ENCODE data around the gene RHOC. TPM values are rescaled to one million over a fixed set of nuclear protein-coding genes. Genes with fewer than 3 reads are reported as not detected.

The RHOC gene
- total RNA-seq, 1 experiment from 2014 or later, result 197 TPM

GRCh38 chr1:112666946-112667345 lies 40.0 kb downstream of the RHOC start:
- Histone ChIP-seq H3K4me1 (ENCODE audit: control insufficient read depth, insufficient read depth, low read length) (no peaks in the 10 kb centered on the region; the same call in 1 of the 2 replicates), H3K27ac (ENCODE audit: low read length) (no peak overlapping the region), H3K36me3 (ENCODE audit: control insufficient read depth, insufficient read depth, low read length) (peaks cover 10% of the 10 kb centered on the region), H3K4me3 (ENCODE audit: low read depth in 2 of 2, low read length in 2 of 2) (no peak overlapping the region), H3K9me3 (ENCODE audit: control insufficient read depth, insufficient read depth, low read depth, low read length) (no peaks in the 10 kb centered on the region), H3K27me3 (ENCODE audit: control insufficient read depth, insufficient read depth, low read length) (no peaks in the 10 kb centered on the region)
- intact Hi-C loops (cut with micrococcal nuclease; ENCODE audit: unreplicated experiment), result no loop called here
- CTCF ChIA-PET, result no interaction called here
- DNase-seq (ENCODE audit: low read depth, low spot score), result no peak
- TF ChIP-seq POLR2AphosphoS5 (IDR thresholded peaks at IDR 0.05; ENCODE audit: low read depth, low read length) (no peak), TCF7L2 (IDR thresholded peaks at IDR 0.05; ENCODE audit: low read depth, low read length) (no peak), SIN3A (IDR thresholded peaks at IDR 0.05; ENCODE audit: borderline replicate concordance, insufficient read depth, low read depth, low read length) (no peak), CTCF (IDR thresholded peaks at IDR 0.05) (no peak)
- ATAC-seq, result no peak
- BruUV-seq (replicated peaks), result no TSS peak
- in situ Hi-C loops (cut with HindIII; ENCODE audit: low pct_unique_long_range_greater_than_20kb, low sequenced_read_pairs), result no loop called here
- POLR2A ChIA-PET, result no interaction called here

- BruUV-seq (replicated peaks), result no TSS peak
- Histone ChIP-seq H3K27me3 (ENCODE audit: control insufficient read depth, insufficient read depth, low read length) (no peaks in the 10 kb centered on the region), H3K9me3 (ENCODE audit: control insufficient read depth, insufficient read depth, low read depth, low read length) (no peaks in the 10 kb centered on the region), H3K36me3 (ENCODE audit: control insufficient read depth, insufficient read depth, low read length) (peaks cover 14% of the 10 kb centered on the region), H3K27ac (ENCODE audit: low read length) (no peak overlapping the region), H3K4me3 (ENCODE audit: low read depth in 2 of 2, low read length in 2 of 2) (no peak overlapping the region), H3K4me1 (ENCODE audit: control insufficient read depth, insufficient read depth, low read length) (no peaks in the 10 kb centered on the region)
- in situ Hi-C loops (cut with HindIII; ENCODE audit: low pct_unique_long_range_greater_than_20kb, low sequenced_read_pairs), result no loop called here
- no peak for DNase-seq (ENCODE audit: low read depth, low spot score)
- ATAC-seq, result no peak
- CTCF ChIA-PET, result interaction anchor here (0.5 kb wide), 1 partner anchor 170 kb away, joined by 3 read pairs; no protein-coding TSS in a partner anchor
- POLR2A ChIA-PET, result no interaction called here
- TF ChIP-seq SIN3A (IDR thresholded peaks at IDR 0.05; ENCODE audit: borderline replicate concordance, insufficient read depth, low read depth, low read length), result no peak
- no peak for TF ChIP-seq POLR2AphosphoS5 (IDR thresholded peaks at IDR 0.05; ENCODE audit: low read depth, low read length)
- no peak for TF ChIP-seq CTCF (IDR thresholded peaks at IDR 0.05)
- no peak for TF ChIP-seq TCF7L2 (IDR thresholded peaks at IDR 0.05; ENCODE audit: low read depth, low read length)
- no peak for TF ChIP-seq REST (IDR thresholded peaks at IDR 0.05; ENCODE audit: insufficient read depth in 1 of 2, low read depth in 2 of 2, low read length in 1 of 2)
- intact Hi-C loops (cut with micrococcal nuclease; ENCODE audit: unreplicated experiment), result no loop called here
Measured at GRCh38 chr1:112665857-112666256, 41.1 kb downstream of the RHOC start.

Measured in Panc1 (cell line).